Measurements from ENCODE around the gene UFC1. TPM values are rescaled to one million over a fixed set of nuclear protein-coding genes. Genes with fewer than 3 reads are reported as not detected.

UFC1 gene
- total and polyA plus RNA-seq, 2 donors (not counting 3 experiments of a cell fraction or from before 2014, with no cell fraction given), result 102 to 149 TPM

DNA sequence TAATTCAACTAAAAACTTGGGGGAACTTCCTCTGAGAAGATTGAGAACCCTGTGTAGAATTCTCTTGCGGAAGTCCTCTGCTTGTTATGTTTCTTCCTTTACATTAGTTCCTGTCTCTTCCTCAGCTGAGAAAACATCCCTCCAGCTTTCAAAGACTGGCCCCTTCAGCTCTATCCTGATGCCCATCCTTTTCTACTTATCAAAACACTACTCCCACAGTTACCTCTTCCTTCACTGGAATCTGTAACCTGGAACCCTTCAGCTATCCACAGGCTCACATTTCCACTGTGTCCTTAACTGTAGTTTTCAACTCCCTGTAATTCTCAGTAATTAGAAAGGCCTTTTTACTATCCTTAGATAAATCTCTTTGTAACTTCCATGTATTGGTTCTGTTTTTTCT is 15.3 kb upstream of the UFC1 start:
- ChIA-PET CTCF (interaction anchor here (1.0 to 5.4 kb wide), 10 partner anchors 9 to 303 kb away, joined by 3 to 51 read pairs (median 6); partner anchors contain the start of gene KLHDC9), POLR2A (interaction anchor here (0.6 kb wide), 1 partner anchor 34 kb away, joined by 4 read pairs; no protein-coding TSS in a partner anchor)
- Histone ChIP-seq H2AFZ (ENCODE audit: low read depth, low read length) (no peak overlapping the region), H4K20me1 (replicated peaks; ENCODE audit: control insufficient read depth, extremely low read depth, insufficient read depth, low read length) (no peaks in the 10 kb centered on the region), H3K27ac (ENCODE audit: insufficient read depth, low read depth, low read length) (no peak overlapping the region), H3K36me3 (ENCODE audit: control insufficient read depth in 2 of 2, extremely low read depth in 1 of 2, insufficient read depth in 2 of 2, low read length in 2 of 2) (no peaks in the 10 kb centered on the region), H3K4me2 (ENCODE audit: insufficient read depth, low read length) (no peak overlapping the region), H3K79me2 (ENCODE audit: control insufficient read depth, insufficient read depth, low read length) (peaks cover 13% of the 10 kb centered on the region), H3K4me3 (replicated peaks in 1 of 3; ENCODE audit: insufficient read depth in 1 of 3, low read depth in 1 of 3, low read length in 3 of 3) (no peak overlapping the region), H3K27me3 (ENCODE audit: control insufficient read depth in 2 of 2, insufficient read depth in 2 of 2, low read length in 2 of 2) (no peaks in the 10 kb centered on the region), H3K9me3 (replicated peaks; ENCODE audit: control insufficient read depth, insufficient read depth, low read length) (no peaks in the 10 kb centered on the region), H3K4me1 (ENCODE audit: control insufficient read depth, extremely low read depth, insufficient read depth, low read length) (peaks cover 5% of the 10 kb centered on the region), H3K9me1 (replicated peaks; ENCODE audit: control insufficient read depth, extremely low read depth, insufficient read depth, low read length) (no peaks in the 10 kb centered on the region), H3K9ac (replicated peaks; ENCODE audit: extremely low read depth, insufficient read depth, low read length) (no peak overlapping the region)
- intact Hi-C loops (cut with micrococcal nuclease), result loop anchor here (2.0 kb wide), 1 partner anchor 94 kb away; the partner anchor contains the start of gene USF1
- FAIRE-seq (no peak), DNase-seq (ENCODE audit: low read depth, low spot score) (no peak)
- no TSS peak for BruUV-seq (replicated peaks)
- TF ChIP-seq GATA2 (IDR thresholded peaks at IDR 0.05; ENCODE audit: insufficient read depth, insufficient read length, low read depth, low read length) (no peak), FOS (IDR thresholded peaks at IDR 0.05; ENCODE audit: borderline replicate concordance, insufficient read depth, low read length) (no peak), JUN (IDR thresholded peaks at IDR 0.05; ENCODE audit: borderline replicate concordance, insufficient read depth, insufficient read length, low read depth) (no peak), POLR2A (IDR thresholded peaks at IDR 0.05; ENCODE audit: low read depth, low read length) (no peak), POLR2AphosphoS5 (IDR thresholded peaks at IDR 0.05; ENCODE audit: insufficient read depth, low read depth, low read length) (no peak), MYC (IDR thresholded peaks at IDR 0.05; ENCODE audit: low read depth, low read length) (no peak), EZH2 (IDR thresholded peaks at IDR 0.05; ENCODE audit: borderline replicate concordance, low read depth, low read length, severe bottlenecking) (no peak)
- TF ChIP-seq, protein P1, sequence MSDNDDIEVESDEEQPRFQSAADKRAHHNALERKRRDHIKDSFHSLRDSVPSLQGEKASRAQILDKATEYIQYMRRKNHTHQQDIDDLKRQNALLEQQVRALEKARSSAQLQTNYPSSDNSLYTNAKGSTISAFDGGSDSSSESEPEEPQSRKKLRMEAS (IDR thresholded peaks at IDR 0.05; ENCODE audit: insufficient read depth, insufficient read length), result no peak
- TF ChIP-seq, protein P2, sequence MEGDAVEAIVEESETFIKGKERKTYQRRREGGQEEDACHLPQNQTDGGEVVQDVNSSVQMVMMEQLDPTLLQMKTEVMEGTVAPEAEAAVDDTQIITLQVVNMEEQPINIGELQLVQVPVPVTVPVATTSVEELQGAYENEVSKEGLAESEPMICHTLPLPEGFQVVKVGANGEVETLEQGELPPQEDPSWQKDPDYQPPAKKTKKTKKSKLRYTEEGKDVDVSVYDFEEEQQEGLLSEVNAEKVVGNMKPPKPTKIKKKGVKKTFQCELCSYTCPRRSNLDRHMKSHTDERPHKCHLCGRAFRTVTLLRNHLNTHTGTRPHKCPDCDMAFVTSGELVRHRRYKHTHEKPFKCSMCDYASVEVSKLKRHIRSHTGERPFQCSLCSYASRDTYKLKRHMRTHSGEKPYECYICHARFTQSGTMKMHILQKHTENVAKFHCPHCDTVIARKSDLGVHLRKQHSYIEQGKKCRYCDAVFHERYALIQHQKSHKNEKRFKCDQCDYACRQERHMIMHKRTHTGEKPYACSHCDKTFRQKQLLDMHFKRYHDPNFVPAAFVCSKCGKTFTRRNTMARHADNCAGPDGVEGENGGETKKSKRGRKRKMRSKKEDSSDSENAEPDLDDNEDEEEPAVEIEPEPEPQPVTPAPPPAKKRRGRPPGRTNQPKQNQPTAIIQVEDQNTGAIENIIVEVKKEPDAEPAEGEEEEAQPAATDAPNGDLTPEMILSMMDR (IDR thresholded peaks at IDR 0.05; ENCODE audit: extremely low read depth in 1 of 2, insufficient read depth in 1 of 2, low read depth in 1 of 2, low read length in 2 of 2), result no peak
- dilution Hi-C loops (cut with MboI; ENCODE audit: extremely low pct_ligation_motif_present, low sequenced_read_pairs), result no loop called here

Data from endothelial cell of umbilical vein (primary cell).